Endothelial cell (in vitro differentiated cells): ENCODE results near the gene CHID1. TPM values are rescaled to one million over a fixed set of nuclear protein-coding genes. Genes with fewer than 3 reads are reported as not detected.
A peak's percentile ranks its signal among the peaks of the same experiment; 100 is the strongest.

ENCODE experiments used
- DNase-seq: peaks from one replicate; pipeline ENCODE4 v3.0.0; 2021; ENCODE audit warnings: low spot score
- H3K27ac Mint-ChIP-seq: one replicate; pipeline ENCODE4 v1.8.0; 2021; ENCODE audit warnings: mixed read lengths, inconsistent platforms; ENCODE audit not compliant: unreplicated experiment
- H3K27me3 Mint-ChIP-seq: one replicate; pipeline ENCODE4 v1.8.0; 2021; ENCODE audit warnings: mild to moderate bottlenecking, moderate library complexity, mixed read lengths, inconsistent platforms; ENCODE audit not compliant: unreplicated experiment
- H3K36me3 Mint-ChIP-seq: one replicate; pipeline ENCODE4 v1.8.0; 2021; ENCODE audit warnings: mild to moderate bottlenecking, low read depth, mixed read lengths, inconsistent platforms; ENCODE audit not compliant: unreplicated experiment
- H3K4me1 Mint-ChIP-seq: one replicate; pipeline ENCODE4 v1.8.0; 2021; ENCODE audit warnings: mild to moderate bottlenecking, mixed read lengths, inconsistent platforms; ENCODE audit not compliant: unreplicated experiment
- H3K4me3 Mint-ChIP-seq: one replicate; pipeline ENCODE4 v1.8.0; 2021; ENCODE audit warnings: mild to moderate bottlenecking, mixed read lengths, inconsistent platforms; ENCODE audit not compliant: unreplicated experiment
- H3K9me3 Mint-ChIP-seq: one replicate; pipeline ENCODE4 v1.8.0; 2021; ENCODE audit warnings: mixed read lengths, inconsistent platforms; ENCODE audit not compliant: unreplicated experiment
- total RNA-seq: library from RNA; stranded (reverse); fragmentation: NEBNext Ultra II Directional; extraction: Animal tissue kit (Norgen Biotek cat#: 25700); gene quantifications from one replicate; pipeline ENCODE4 v1.2.1, GENCODE V29; 2021; ENCODE audit not compliant: unreplicated experiment
- TF ChIP-seq, protein P1 (sequence below): fragments of 200-600 bp; sonication (generic); IDR thresholded peaks from one replicate; pipeline ENCODE4 v1.5.0; 2021; ENCODE audit warnings: antibody characterized with exemption; ENCODE audit not compliant: unreplicated experiment

Gene CHID1
- total RNA-seq, 1 donor from 2014 or later, result 69.3 TPM

DNA sequence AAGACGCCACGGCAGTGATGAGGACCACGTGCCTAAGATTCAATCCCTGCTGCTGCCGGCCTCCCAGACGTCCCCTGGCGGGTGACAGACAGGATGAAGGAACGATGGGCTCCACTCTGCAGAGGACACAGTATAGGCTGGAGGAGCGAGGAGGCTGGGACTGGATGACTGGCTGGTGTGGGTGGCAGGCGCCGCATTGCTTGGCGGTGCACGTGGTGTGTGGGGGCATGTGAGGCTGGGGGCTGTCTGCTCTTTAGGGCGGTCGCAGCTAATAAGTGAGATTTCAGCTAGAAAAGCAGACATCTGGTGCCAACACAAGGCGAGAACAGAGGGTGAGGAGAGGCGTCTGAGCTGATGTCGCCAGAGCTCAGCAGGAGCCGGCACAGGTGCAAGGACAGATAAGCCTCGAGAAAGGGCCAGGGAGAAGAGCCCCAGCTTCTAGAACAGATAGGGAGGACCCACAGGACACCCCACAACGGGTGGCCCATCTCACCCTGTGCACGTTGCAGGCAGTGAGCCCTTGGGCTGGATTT lies 34.8 kb downstream of the CHID1 start:
- Mint-ChIP-seq H3K27me3 (peaks cover 3% of the 10 kb centered on the region), H3K27ac (no peak overlapping the region), H3K9me3 (no peaks in the 10 kb centered on the region), H3K4me3 (peak overlapping the region; percentile 49), H3K36me3 (peaks cover 22% of the 10 kb centered on the region), H3K4me1 (no peaks in the 10 kb centered on the region)
- TF ChIP-seq, protein P1, sequence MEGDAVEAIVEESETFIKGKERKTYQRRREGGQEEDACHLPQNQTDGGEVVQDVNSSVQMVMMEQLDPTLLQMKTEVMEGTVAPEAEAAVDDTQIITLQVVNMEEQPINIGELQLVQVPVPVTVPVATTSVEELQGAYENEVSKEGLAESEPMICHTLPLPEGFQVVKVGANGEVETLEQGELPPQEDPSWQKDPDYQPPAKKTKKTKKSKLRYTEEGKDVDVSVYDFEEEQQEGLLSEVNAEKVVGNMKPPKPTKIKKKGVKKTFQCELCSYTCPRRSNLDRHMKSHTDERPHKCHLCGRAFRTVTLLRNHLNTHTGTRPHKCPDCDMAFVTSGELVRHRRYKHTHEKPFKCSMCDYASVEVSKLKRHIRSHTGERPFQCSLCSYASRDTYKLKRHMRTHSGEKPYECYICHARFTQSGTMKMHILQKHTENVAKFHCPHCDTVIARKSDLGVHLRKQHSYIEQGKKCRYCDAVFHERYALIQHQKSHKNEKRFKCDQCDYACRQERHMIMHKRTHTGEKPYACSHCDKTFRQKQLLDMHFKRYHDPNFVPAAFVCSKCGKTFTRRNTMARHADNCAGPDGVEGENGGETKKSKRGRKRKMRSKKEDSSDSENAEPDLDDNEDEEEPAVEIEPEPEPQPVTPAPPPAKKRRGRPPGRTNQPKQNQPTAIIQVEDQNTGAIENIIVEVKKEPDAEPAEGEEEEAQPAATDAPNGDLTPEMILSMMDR, result no peak
- DNase-seq, result no peak

GRCh38 chr11:875203-875602 lies 35.4 kb downstream of the CHID1 start:
- Mint-ChIP-seq H3K4me3 (no peak overlapping the region), H3K27me3 (peaks cover 3% of the 10 kb centered on the region)
- no peak for DNase-seq

GRCh38 chr11:873706-874105 lies 36.9 kb downstream of the CHID1 start:
- Mint-ChIP-seq H3K9me3 (no peaks in the 10 kb centered on the region), H3K36me3 (peaks cover 14% of the 10 kb centered on the region), H3K4me3 (no peak overlapping the region), H3K27ac (no peak overlapping the region), H3K27me3 (peaks cover 4% of the 10 kb centered on the region), H3K4me1 (no peaks in the 10 kb centered on the region)
- TF ChIP-seq, protein P1, result no peak
- no peak for DNase-seq

More at GRCh38 chr11:875203-875602, 35.4 kb downstream of the CHID1 start:
- no peaks in the 10 kb centered on the region for H3K4me1 Mint-ChIP-seq
- H3K36me3 Mint-ChIP-seq, result peaks cover 18% of the 10 kb centered on the region
- H3K9me3 Mint-ChIP-seq, result no peaks in the 10 kb centered on the region
- TF ChIP-seq, protein P1, result no peak
- H3K27ac Mint-ChIP-seq, result no peak overlapping the region

DNA sequence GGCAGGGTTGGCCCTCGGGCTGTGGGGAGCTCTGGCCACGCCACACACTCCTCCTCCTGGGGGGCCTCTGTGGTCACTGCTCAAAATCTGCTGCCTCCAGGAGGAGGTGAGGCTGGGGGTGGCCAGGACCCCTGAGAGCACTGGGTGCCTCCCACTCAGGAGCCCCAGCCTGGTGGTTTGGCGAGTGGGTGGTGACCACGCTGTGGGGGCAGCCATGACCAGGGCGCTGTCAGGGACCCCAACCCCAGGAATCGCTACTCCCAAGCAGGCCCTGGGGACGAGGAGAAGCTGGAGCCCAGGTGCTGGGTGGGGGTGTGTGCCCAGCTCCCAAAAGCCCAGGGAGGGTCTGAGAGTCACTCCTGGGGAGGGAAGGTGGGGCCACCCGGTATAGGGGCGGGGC lies 37.8 kb downstream of the CHID1 start:
- H3K9me3 Mint-ChIP-seq, result no peaks in the 10 kb centered on the region
- TF ChIP-seq, protein P1, result no peak
- H3K4me1 Mint-ChIP-seq, result no peaks in the 10 kb centered on the region
- no peak overlapping the region for H3K27ac Mint-ChIP-seq
- H3K36me3 Mint-ChIP-seq, result peaks cover 14% of the 10 kb centered on the region
- H3K4me3 Mint-ChIP-seq, result no peak overlapping the region
- no peak for DNase-seq
- peaks cover 11% of the 10 kb centered on the region for H3K27me3 Mint-ChIP-seq

DNA sequence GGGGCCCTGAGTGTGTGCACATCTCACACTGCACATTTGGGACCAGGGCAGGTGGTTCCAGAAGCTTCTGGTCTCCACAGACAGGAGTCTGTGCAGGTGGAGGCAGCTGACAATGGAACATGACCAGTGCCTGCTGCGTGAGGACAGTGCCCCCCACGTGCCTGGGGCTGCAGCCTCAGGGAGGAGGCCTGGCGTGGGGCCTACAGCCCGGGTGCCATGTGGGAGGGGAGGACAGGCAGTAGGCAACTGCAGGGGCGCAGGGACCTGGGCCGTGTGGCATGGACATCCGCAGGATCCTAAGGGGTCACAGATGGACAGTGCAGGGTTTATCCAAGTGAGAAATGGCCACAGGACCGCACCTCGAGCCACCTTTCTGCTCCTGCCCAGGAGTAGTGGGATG lies 39.1 kb downstream of the CHID1 start:
- peaks cover 14% of the 10 kb centered on the region for H3K27me3 Mint-ChIP-seq
- no peak overlapping the region for H3K4me3 Mint-ChIP-seq
- no peaks in the 10 kb centered on the region for H3K9me3 Mint-ChIP-seq
- H3K27ac Mint-ChIP-seq, result no peak overlapping the region
- H3K36me3 Mint-ChIP-seq, result peaks cover 14% of the 10 kb centered on the region
- no peak for DNase-seq
- TF ChIP-seq, protein P1, result no peak
- no peaks in the 10 kb centered on the region for H3K4me1 Mint-ChIP-seq
